ENCODE measurements around the gene UMODL1. TPM values are rescaled to one million over a fixed set of nuclear protein-coding genes. Genes with fewer than 3 reads are reported as not detected.

The UMODL1 gene
- total RNA-seq, 1 donor from 2014 or later, result not detected

GRCh38 chr21:42041711-42042110 lies 29.4 kb upstream of the UMODL1 start:
- Mint-ChIP-seq H3K4me3 (no peak overlapping the region), H3K9me3 (no peaks in the 10 kb centered on the region), H3K36me3 (ENCODE audit: low read depth) (no peaks in the 10 kb centered on the region), H3K4me1 (ENCODE audit: low read depth) (no peaks in the 10 kb centered on the region), H3K27me3 (ENCODE audit: insufficient read depth) (no peaks in the 10 kb centered on the region), H3K27ac (no peak overlapping the region)
- intact Hi-C loops (cut with micrococcal nuclease), result no loop called here
- no peak for DNase-seq (ENCODE audit: low spot score)

- Mint-ChIP-seq H3K27ac (no peak overlapping the region), H3K36me3 (ENCODE audit: low read depth) (no peaks in the 10 kb centered on the region), H3K4me1 (ENCODE audit: low read depth) (no peaks in the 10 kb centered on the region), H3K9me3 (no peaks in the 10 kb centered on the region), H3K27me3 (ENCODE audit: insufficient read depth) (no peaks in the 10 kb centered on the region), H3K4me3 (no peak overlapping the region)
- intact Hi-C loops (cut with micrococcal nuclease), result no loop called here
- no peak for DNase-seq (ENCODE audit: low spot score)
These were observed 28.5 kb upstream of the UMODL1 start for GRCh38 chr21:42042651-42043050.

GRCh38 chr21:42043201-42043895 lies 27.8 kb upstream of the UMODL1 start:
- no peak overlapping the region for H3K4me3 Mint-ChIP-seq

GRCh38 chr21:42043961-42044360 lies 27.2 kb upstream of the UMODL1 start:
- Mint-ChIP-seq H3K27me3 (ENCODE audit: insufficient read depth) (no peaks in the 10 kb centered on the region), H3K9me3 (no peaks in the 10 kb centered on the region), H3K27ac (no peak overlapping the region), H3K4me3 (no peak overlapping the region), H3K4me1 (ENCODE audit: low read depth) (no peaks in the 10 kb centered on the region), H3K36me3 (ENCODE audit: low read depth) (no peaks in the 10 kb centered on the region)
- DNase-seq (ENCODE audit: low spot score), result no peak
- intact Hi-C loops (cut with micrococcal nuclease), result no loop called here

More at GRCh38 chr21:42043201-42043895, 27.8 kb upstream of the UMODL1 start:
- no peaks in the 10 kb centered on the region for H3K4me1 Mint-ChIP-seq (ENCODE audit: low read depth)
- H3K36me3 Mint-ChIP-seq (ENCODE audit: low read depth), result no peaks in the 10 kb centered on the region
- DNase-seq (ENCODE audit: low spot score), result no peak
- H3K9me3 Mint-ChIP-seq, result no peaks in the 10 kb centered on the region
- intact Hi-C loops (cut with micrococcal nuclease), result no loop called here
- no peaks in the 10 kb centered on the region for H3K27me3 Mint-ChIP-seq (ENCODE audit: insufficient read depth)
- no peak overlapping the region for H3K27ac Mint-ChIP-seq

- no peaks in the 10 kb centered on the region for H3K4me1 Mint-ChIP-seq (ENCODE audit: low read depth)
- H3K27ac Mint-ChIP-seq, result no peak overlapping the region
- no peak for DNase-seq (ENCODE audit: low spot score)
- H3K36me3 Mint-ChIP-seq (ENCODE audit: low read depth), result no peaks in the 10 kb centered on the region
- no peaks in the 10 kb centered on the region for H3K9me3 Mint-ChIP-seq
- H3K27me3 Mint-ChIP-seq (ENCODE audit: insufficient read depth), result peaks cover 2% of the 10 kb centered on the region
- intact Hi-C loops (cut with micrococcal nuclease), result no loop called here
- H3K4me3 Mint-ChIP-seq, result no peak overlapping the region
These were observed 26.1 kb upstream of the UMODL1 start for GRCh38 chr21:42044871-42045495.

- no peak for DNase-seq (ENCODE audit: low spot score)
- Mint-ChIP-seq H3K27me3 (ENCODE audit: insufficient read depth) (peaks cover 5% of the 10 kb centered on the region), H3K27ac (no peak overlapping the region), H3K9me3 (no peaks in the 10 kb centered on the region), H3K36me3 (ENCODE audit: low read depth) (no peaks in the 10 kb centered on the region), H3K4me1 (ENCODE audit: low read depth) (no peaks in the 10 kb centered on the region), H3K4me3 (no peak overlapping the region)
- intact Hi-C loops (cut with micrococcal nuclease), result no loop called here
These were observed 23.1 kb upstream of the UMODL1 start for GRCh38 chr21:42047821-42048613.

GRCh38 chr21:42048870-42049577 lies 22.1 kb upstream of the UMODL1 start:
- peaks cover 10% of the 10 kb centered on the region for H3K27me3 Mint-ChIP-seq (ENCODE audit: insufficient read depth)
- no peaks in the 10 kb centered on the region for H3K9me3 Mint-ChIP-seq
- H3K4me3 Mint-ChIP-seq, result no peak overlapping the region
- H3K36me3 Mint-ChIP-seq (ENCODE audit: low read depth), result no peaks in the 10 kb centered on the region
- H3K4me1 Mint-ChIP-seq (ENCODE audit: low read depth), result no peaks in the 10 kb centered on the region
- no peak for DNase-seq (ENCODE audit: low spot score)
- H3K27ac Mint-ChIP-seq, result no peak overlapping the region
- intact Hi-C loops (cut with micrococcal nuclease), result no loop called here

GRCh38 chr21:42049578-42050430 lies 21.3 kb upstream of the UMODL1 start:
- Mint-ChIP-seq H3K9me3 (no peaks in the 10 kb centered on the region), H3K4me3 (no peak overlapping the region), H3K36me3 (ENCODE audit: low read depth) (no peaks in the 10 kb centered on the region), H3K27me3 (ENCODE audit: insufficient read depth) (peaks cover 13% of the 10 kb centered on the region), H3K4me1 (ENCODE audit: low read depth) (no peaks in the 10 kb centered on the region), H3K27ac (no peak overlapping the region)
- no peak for DNase-seq (ENCODE audit: low spot score)
- intact Hi-C loops (cut with micrococcal nuclease), result no loop called here

GRCh38 chr21:42051788-42052187 lies 19.3 kb upstream of the UMODL1 start:
- H3K4me3 Mint-ChIP-seq, result no peak overlapping the region
- no peak for DNase-seq (ENCODE audit: low spot score)
- no peaks in the 10 kb centered on the region for H3K9me3 Mint-ChIP-seq
- H3K27me3 Mint-ChIP-seq (ENCODE audit: insufficient read depth), result peaks cover 13% of the 10 kb centered on the region
- intact Hi-C loops (cut with micrococcal nuclease), result no loop called here
- H3K27ac Mint-ChIP-seq, result no peak overlapping the region
- no peaks in the 10 kb centered on the region for H3K36me3 Mint-ChIP-seq (ENCODE audit: low read depth)
- H3K4me1 Mint-ChIP-seq (ENCODE audit: low read depth), result no peaks in the 10 kb centered on the region

- no peak for DNase-seq (ENCODE audit: low spot score)
- Mint-ChIP-seq H3K27me3 (ENCODE audit: insufficient read depth) (peaks cover 16% of the 10 kb centered on the region), H3K27ac (no peak overlapping the region), H3K36me3 (ENCODE audit: low read depth) (no peaks in the 10 kb centered on the region), H3K4me3 (no peak overlapping the region), H3K4me1 (ENCODE audit: low read depth) (no peaks in the 10 kb centered on the region), H3K9me3 (no peaks in the 10 kb centered on the region)
- intact Hi-C loops (cut with micrococcal nuclease), result no loop called here
These were observed 15.7 kb upstream of the UMODL1 start for GRCh38 chr21:42055425-42055824.

GRCh38 chr21:42056468-42056867 lies 14.6 kb upstream of the UMODL1 start:
- peaks cover 16% of the 10 kb centered on the region for H3K27me3 Mint-ChIP-seq (ENCODE audit: insufficient read depth)
- peaks cover 8% of the 10 kb centered on the region for H3K4me1 Mint-ChIP-seq (ENCODE audit: low read depth)
- DNase-seq (ENCODE audit: low spot score), result no peak
- intact Hi-C loops (cut with micrococcal nuclease), result no loop called here
- no peak overlapping the region for H3K4me3 Mint-ChIP-seq
- no peaks in the 10 kb centered on the region for H3K36me3 Mint-ChIP-seq (ENCODE audit: low read depth)
- H3K9me3 Mint-ChIP-seq, result no peaks in the 10 kb centered on the region
- H3K27ac Mint-ChIP-seq, result no peak overlapping the region

GRCh38 chr21:42056996-42057689 lies 14.0 kb upstream of the UMODL1 start:
- H3K27me3 Mint-ChIP-seq (ENCODE audit: insufficient read depth), result peaks cover 16% of the 10 kb centered on the region
- no peak overlapping the region for H3K4me3 Mint-ChIP-seq
- no peaks in the 10 kb centered on the region for H3K36me3 Mint-ChIP-seq (ENCODE audit: low read depth)
- peaks cover 15% of the 10 kb centered on the region for H3K4me1 Mint-ChIP-seq (ENCODE audit: low read depth)
- no peak for DNase-seq (ENCODE audit: low spot score)
- intact Hi-C loops (cut with micrococcal nuclease), result no loop called here
- no peak overlapping the region for H3K27ac Mint-ChIP-seq
- H3K9me3 Mint-ChIP-seq, result no peaks in the 10 kb centered on the region
